Activated CD8-positive, alpha-beta memory T cell treated with anti-CD3 and anti-CD28 coated beads, Interleukin-2, amount 50 U/mL, for 24 hours (primary cell): ENCODE results near the gene KCNMA1.

ENCODE experiments used
- DNase-seq: peaks from one replicate; pipeline ENCODE4 v3.0.0-alpha.2; 2020; ENCODE audit errors: extremely low read depth

Gene KCNMA1

GRCh38 chr10:77121829-77122228 is 515.8 kb downstream of the KCNMA1 start:
- DNase-seq: no peak

- DNase-seq: no peak
Measured at GRCh38 chr10:77120666-77121376, 516.8 kb downstream of the KCNMA1 start.

- no peak for DNase-seq
Measured at GRCh38 chr10:77120012-77120411, 517.6 kb downstream of the KCNMA1 start.

GRCh38 chr10:77118603-77119282 is 518.9 kb downstream of the KCNMA1 start:
- no peak for DNase-seq

GRCh38 chr10:77117501-77117900 is 520.1 kb downstream of the KCNMA1 start:
- DNase-seq: no peak

DNA sequence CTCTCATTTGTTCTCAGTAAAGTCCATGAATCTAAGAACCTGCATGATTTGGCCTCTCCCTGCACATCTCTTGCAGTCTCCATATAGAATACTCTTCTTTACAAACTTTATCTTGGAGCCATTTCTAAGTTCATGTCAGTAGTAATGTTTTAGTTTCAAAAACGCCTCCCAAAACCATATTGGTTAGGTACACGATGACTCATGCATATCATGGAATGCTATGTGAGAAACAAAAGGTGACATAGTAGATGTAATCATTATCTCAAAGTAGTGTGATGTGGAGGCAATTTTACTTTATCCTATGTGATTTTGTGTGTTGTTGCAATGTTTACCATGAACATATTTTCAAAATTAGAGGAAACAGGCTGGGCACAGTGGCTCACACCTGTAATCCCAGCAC is 520.7 kb downstream of the KCNMA1 start:
- no peak for DNase-seq

- DNase-seq: no peak
Measured at GRCh38 chr10:77114181-77114821, 523.3 kb downstream of the KCNMA1 start.

DNA sequence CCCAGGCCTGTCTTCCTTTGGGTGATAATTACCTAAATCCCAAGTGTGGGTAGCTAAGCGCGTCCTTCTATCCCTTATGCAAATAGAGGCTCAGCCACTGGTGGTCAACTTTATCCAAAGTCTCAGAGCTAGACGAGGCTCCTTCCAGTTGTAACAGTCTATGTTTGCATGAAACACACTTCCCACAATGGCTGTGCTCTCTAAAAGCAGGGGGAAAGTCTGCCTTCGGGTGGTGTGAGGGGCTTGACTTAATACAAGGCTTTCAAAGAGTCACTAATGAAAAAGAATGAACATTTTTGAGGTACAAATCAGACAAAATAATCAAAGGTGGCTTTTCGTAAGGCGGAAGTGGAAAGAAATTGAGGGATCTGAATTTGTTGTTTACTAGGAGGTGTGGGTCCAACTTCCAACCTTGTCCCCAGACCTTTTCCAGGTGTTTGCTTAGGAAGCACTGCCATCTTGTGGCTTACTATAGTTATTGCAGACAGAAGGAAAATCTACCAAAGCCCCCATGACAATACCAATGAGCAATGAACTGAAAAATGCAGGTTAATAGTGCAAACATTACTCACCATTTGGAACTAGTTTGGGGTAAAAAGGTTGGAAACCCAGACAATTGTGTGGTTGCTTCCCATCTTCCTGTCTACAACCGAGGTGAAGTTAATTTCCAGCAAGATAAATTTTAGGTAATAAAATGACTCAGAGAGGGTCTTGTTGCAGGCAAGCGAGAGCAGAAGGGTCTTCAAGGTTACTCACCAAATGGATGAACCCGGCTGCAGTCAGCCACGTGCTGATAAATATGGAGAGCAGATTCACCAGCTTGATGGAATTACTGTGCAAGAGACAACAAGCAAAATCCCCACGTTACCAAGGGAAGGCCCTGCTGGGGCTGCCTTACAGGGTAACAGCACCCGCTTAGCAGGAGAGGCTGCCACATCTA is 525.7 kb downstream of the KCNMA1 start:
- no peak for DNase-seq

DNA sequence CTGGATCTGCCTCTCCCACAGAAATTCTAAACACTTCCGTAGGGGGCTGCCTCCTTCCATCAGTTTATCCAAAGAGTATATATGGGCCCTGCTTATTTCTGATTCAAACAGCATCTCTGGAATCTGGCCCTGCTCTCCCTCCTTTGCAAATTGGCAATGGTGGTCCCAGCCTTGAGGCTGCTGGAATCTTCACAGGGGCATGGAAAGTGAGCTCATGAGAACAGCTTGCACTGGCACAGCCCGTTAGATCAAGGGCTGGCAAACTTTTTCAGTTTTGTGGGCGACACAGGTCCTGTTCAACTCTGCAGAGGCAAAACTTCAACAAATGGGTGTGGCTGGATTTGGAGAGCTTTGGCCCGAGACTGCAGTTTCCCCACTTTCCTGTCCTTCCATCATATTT is 526.9 kb downstream of the KCNMA1 start:
- DNase-seq: no peak

GRCh38 chr10:77109351-77109994 is 528.1 kb downstream of the KCNMA1 start:
- no peak for DNase-seq

GRCh38 chr10:77106676-77107075 is 530.9 kb downstream of the KCNMA1 start:
- DNase-seq: no peak

DNA sequence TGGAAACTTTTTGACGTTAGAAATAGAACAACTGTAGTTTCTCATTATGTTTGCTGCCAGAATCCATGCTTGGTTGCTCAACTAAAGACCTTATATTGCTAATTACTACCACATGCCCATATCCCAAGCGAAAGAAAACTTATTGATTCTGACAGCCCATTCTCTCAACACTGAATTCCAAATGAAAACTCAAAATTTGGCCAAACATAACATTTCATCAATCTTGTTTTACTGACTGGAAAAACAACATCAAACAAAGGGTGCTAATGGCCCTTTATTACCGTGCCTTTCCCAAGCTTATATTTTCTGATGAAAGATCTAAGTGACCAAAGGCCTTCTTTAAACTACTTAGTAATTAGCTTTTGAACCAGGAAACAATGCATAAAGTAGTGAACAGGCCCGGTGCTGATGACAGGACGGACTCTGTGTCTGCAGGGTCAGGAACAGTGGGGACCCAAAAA is 531.8 kb downstream of the KCNMA1 start:
- no peak for DNase-seq

GRCh38 chr10:77104459-77104980 is 533.1 kb downstream of the KCNMA1 start:
- no peak for DNase-seq

- no peak for DNase-seq
Measured at GRCh38 chr10:77103213-77103612, 534.4 kb downstream of the KCNMA1 start.

DNA sequence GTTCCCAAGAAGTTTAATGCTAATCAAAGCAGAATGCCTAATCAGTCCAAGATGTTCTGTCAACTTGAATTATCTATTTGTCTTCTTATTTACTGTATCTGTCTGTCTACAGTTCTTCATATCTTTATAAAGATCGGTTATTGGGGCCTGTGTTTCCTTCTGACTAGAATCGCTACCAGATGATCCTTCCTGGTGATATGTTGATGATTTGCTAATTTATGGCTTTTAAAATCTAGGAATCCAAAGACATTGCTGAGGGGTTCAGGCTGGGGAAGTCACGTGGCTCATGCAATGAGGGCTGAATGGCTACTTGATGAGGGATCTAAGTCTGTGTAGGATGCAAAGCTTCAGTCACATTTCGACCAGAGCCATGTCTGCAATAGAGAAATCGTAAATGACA is 536.3 kb downstream of the KCNMA1 start:
- DNase-seq: no peak

- DNase-seq: no peak
Measured at GRCh38 chr10:77099136-77099535, 538.5 kb downstream of the KCNMA1 start.

DNA sequence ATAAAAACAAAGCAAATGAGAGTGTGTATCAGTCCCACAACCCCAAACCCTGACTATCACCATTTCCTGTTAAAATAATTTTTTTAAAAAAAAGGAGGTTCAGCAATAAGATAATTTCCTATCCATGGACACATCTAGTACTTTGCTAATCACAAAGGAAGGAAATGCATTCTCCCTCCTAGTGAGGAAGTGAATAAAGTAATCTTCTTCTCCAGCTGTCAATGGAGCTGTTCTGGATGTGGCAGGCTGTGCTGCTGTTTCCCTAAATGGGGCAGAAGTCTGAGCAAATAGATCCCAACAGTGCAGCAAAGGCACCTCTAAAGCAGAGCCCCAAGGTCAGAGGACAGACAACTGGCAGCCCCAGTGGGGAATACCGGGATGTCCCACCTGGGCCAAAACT is 540.0 kb downstream of the KCNMA1 start:
- no peak for DNase-seq

DNA sequence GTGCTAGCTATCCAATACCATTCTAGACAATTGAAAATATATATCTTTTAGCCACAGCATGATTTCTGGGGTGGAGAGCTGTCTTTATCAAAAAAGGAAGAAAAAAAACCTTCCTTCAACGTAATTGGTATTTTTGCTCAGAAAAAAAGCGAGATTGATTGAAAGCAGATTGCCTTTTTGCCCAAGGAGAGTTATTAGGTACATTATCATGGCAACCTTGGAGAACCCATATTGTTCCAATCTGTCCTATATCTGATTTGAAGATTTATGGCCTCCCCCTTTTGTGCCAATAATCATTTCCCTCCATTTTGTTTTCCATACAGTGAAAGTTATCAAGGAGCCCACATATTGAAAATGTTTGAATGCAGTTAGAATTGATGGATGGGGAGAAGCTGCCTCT is 544.5 kb downstream of the KCNMA1 start:
- DNase-seq: no peak

DNA sequence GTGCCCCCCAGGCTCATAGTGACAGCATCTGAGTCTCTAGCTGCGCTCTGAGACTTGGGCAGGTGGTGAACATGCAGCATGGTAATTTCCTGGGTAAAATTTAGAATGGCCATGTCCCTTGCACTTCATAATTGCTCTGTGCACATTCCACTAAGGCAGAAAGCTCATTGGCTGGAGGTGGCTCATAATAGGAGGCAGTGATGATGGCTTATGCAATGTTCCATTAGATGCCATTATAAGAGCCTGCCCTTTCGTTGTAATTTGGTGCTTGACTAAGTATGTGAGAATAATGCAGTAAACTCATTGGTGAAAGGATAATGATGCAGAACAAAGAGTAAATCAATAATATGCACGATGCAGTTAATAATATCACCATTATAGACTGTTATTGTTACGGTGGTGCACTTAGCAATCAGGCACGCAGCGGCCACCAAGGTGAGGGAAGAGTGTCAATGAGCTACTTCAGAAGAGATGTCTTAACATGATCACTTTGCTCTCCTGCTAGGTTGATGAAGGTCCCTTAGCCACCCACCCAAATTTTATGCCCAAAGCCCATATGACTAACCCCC is 545.9 kb downstream of the KCNMA1 start:
- no peak for DNase-seq
